H1 (cell line): ENCODE data around the gene ADCY9. TPM values are rescaled to one million over a fixed set of nuclear protein-coding genes. Genes with fewer than 3 reads are reported as not detected.

Source experiments
- CTCF ChIA-PET: fragments of 300-600 bp; sonication (Branson Sonifier 250); formaldehyde crosslinking; loops from one replicate; lab custom pipeline; 2021; ENCODE audit not compliant: partially characterized antibody; lab: Charles Lee
- POLR2A ChIA-PET: fragments of 300-600 bp; sonication (Branson Sonifier 250); formaldehyde crosslinking; loops from one replicate; lab custom pipeline; 2021; ENCODE audit warnings: inconsistent platforms; ENCODE audit not compliant: partially characterized antibody; lab: Charles Lee
- DNase-seq, 2 experiments: peaks; one replicate each; pipeline versions ENCODE4 v3.0.0 to v3.0.0-alpha.2; 2010 to 2022; ENCODE audit warnings: low spot score in 2 of 2, low read depth in 1 of 2, mixed read lengths in 1 of 2
- FAIRE-seq: peaks from 2 replicates; lab custom pipeline; 2011; peaks lifted over from hg19 to GRCh38; lab: Jason Lieb, UNC
- H2AFZ ChIP-seq: 2 replicates; pipeline ENCODE4 v1.8.1; 2012; ENCODE audit warnings: low read length, inconsistent platforms
- H2AK5ac ChIP-seq: 2 replicates; pipeline ENCODE4 v1.6.1; 2013; ENCODE audit warnings: low read depth, low read length
- H2BK120ac ChIP-seq: replicated peaks from 2 replicates; pipeline ENCODE3; 2013; ENCODE audit warnings: low read depth, low read length, inconsistent platforms
- H2BK12ac ChIP-seq: 2 replicates; pipeline ENCODE4 v1.6.1; 2013; ENCODE audit warnings: low read depth, low read length
- H2BK15ac ChIP-seq: 2 replicates; pipeline ENCODE4 v1.6.1; 2013; ENCODE audit warnings: low read length
- H2BK20ac ChIP-seq: 2 replicates; pipeline ENCODE4 v1.6.1; 2013; ENCODE audit warnings: low read length
- H2BK5ac ChIP-seq: 2 replicates; pipeline ENCODE4 v1.6.1; 2013; ENCODE audit warnings: low read depth, low read length
- H3K14ac ChIP-seq: 2 replicates; pipeline ENCODE4 v1.6.1; 2013; ENCODE audit warnings: inconsistent platforms; ENCODE audit not compliant: insufficient read length
- H3K18ac ChIP-seq: 2 replicates; pipeline ENCODE4 v1.6.1; 2013; ENCODE audit warnings: low read length; ENCODE audit errors: extremely low read depth
- H3K23ac ChIP-seq: 2 replicates; pipeline ENCODE4 v1.6.1; 2013; ENCODE audit warnings: inconsistent platforms; ENCODE audit not compliant: insufficient read length
- H3K23me2 ChIP-seq: 2 replicates; pipeline ENCODE4 v1.6.1; 2013; ENCODE audit warnings: low read depth, low read length
- H3K27ac ChIP-seq: 2 replicates; pipeline ENCODE4 v1.6.1; 2011; ENCODE audit warnings: low read depth, low read length, inconsistent platforms
- H3K27me3 ChIP-seq, 4 experiments: replicated peaks in 1 of 4; 1 replicate in 1 of 4; 2 replicates in 3 of 4; pipeline versions ENCODE4 v1.6.1 to v1.8.1; 2011 to 2013; ENCODE audit warnings: low read length in 3 of 4, mild to moderate bottlenecking in 3 of 4, inconsistent platforms in 2 of 4, mixed read lengths in 2 of 4, moderate library complexity in 1 of 4; ENCODE audit not compliant: control insufficient read depth in 3 of 4, insufficient read depth in 3 of 4; ENCODE audit errors: extremely low read depth in 1 of 4
- H3K36me3 ChIP-seq, 4 experiments: 2 replicates each; pipeline versions ENCODE4 v1.6.1 to v1.8.1; 2011 to 2013; ENCODE audit warnings: mild to moderate bottlenecking in 4 of 4, low read length in 3 of 4, moderate library complexity in 2 of 4, control low read depth in 1 of 4, inconsistent platforms in 1 of 4; ENCODE audit not compliant: insufficient read depth in 4 of 4, control insufficient read depth in 2 of 4
- H3K4ac ChIP-seq: replicated peaks from 2 replicates; pipeline ENCODE3; 2013; ENCODE audit warnings: low read length, low read depth, mixed read lengths, inconsistent platforms; ENCODE audit not compliant: insufficient read length
- H3K4me1 ChIP-seq, 4 experiments: replicated peaks in 1 of 4; 1 replicate in 1 of 4; 2 replicates in 3 of 4; pipeline versions ENCODE4 v1.6.1 to v1.8.1; 2011 to 2013; ENCODE audit warnings: low read length in 3 of 4, inconsistent platforms in 2 of 4, mixed read lengths in 1 of 4; ENCODE audit not compliant: insufficient read depth in 4 of 4, control insufficient read depth in 3 of 4
- H3K4me2 ChIP-seq, 2 experiments: 2 replicates each; pipeline versions ENCODE4 v1.6.1 to v1.8.1; 2011 to 2013; ENCODE audit warnings: low read depth in 2 of 2, low read length in 2 of 2, control low read depth in 1 of 2, inconsistent platforms in 1 of 2, mild to moderate bottlenecking in 1 of 2; ENCODE audit not compliant: insufficient read depth in 1 of 2
- H3K4me3 ChIP-seq, 4 experiments: fragments of 200-600, 300-600 bp in 1 of 4; sonication (generic), shearing (Covaris generic), sonication (Bioruptor Twin) in 1 of 4; 2 replicates each; pipeline versions ENCODE4 v1.5.1 to v1.8.1; 2011 to 2016; ENCODE audit warnings: low read length in 4 of 4, low read depth in 3 of 4, control low read depth in 2 of 4, inconsistent platforms in 2 of 4, mild to moderate bottlenecking in 2 of 4, mixed read lengths in 1 of 4, moderate library complexity in 1 of 4; ENCODE audit not compliant: insufficient read depth in 2 of 4; ENCODE audit errors: extremely low read depth in 1 of 4
- H3K56ac ChIP-seq: replicated peaks from 2 replicates; pipeline ENCODE3; 2013; ENCODE audit warnings: low read depth, mild to moderate bottlenecking, mixed read lengths, low read length, inconsistent platforms; ENCODE audit not compliant: insufficient read length
- H3K79me1 ChIP-seq: 2 replicates; pipeline ENCODE4 v1.6.1; 2013; ENCODE audit warnings: low read depth, low read length, control low read depth
- H3K79me2 ChIP-seq, 2 experiments: 2 replicates each; pipeline versions ENCODE4 v1.6.1 to v1.8.1; 2012 to 2013; ENCODE audit warnings: low read length in 2 of 2, mild to moderate bottlenecking in 2 of 2, inconsistent platforms in 1 of 2; ENCODE audit not compliant: insufficient read depth in 2 of 2, control insufficient read depth in 1 of 2
- H3K9ac ChIP-seq, 4 experiments: replicated peaks in 1 of 4; 1 replicate in 1 of 4; 2 replicates in 3 of 4; pipeline versions ENCODE4 v1.6.1 to v1.8.1; 2011 to 2013; ENCODE audit warnings: low read depth in 3 of 4, low read length in 3 of 4, control low read depth in 2 of 4, mild to moderate bottlenecking in 2 of 4, moderate library complexity in 2 of 4, inconsistent platforms in 1 of 4; ENCODE audit errors: extremely low read depth in 1 of 4
- H3K9me3 ChIP-seq, 2 experiments: 2 replicates each; pipeline versions ENCODE4 v1.6.1 to v1.8.1; 2012 to 2013; ENCODE audit warnings: mild to moderate bottlenecking in 2 of 2, moderate library complexity in 2 of 2, control low read depth in 1 of 2, inconsistent platforms in 1 of 2, low read depth in 1 of 2, low read length in 1 of 2, mixed read lengths in 1 of 2; ENCODE audit not compliant: insufficient read depth in 2 of 2
- H4K20me1 ChIP-seq, 2 experiments: replicated peaks in 1 of 2; 2 replicates each; pipeline versions ENCODE3 to v1.8.1; 2011 to 2013; ENCODE audit warnings: inconsistent platforms in 2 of 2, low read length in 2 of 2, mild to moderate bottlenecking in 1 of 2; ENCODE audit not compliant: insufficient read depth in 2 of 2, control insufficient read depth in 1 of 2
- H4K5ac ChIP-seq: 2 replicates; pipeline ENCODE4 v1.6.1; 2013; ENCODE audit warnings: low read length, low read depth, mixed read lengths, inconsistent platforms; ENCODE audit not compliant: insufficient read length
- H4K8ac ChIP-seq: 2 replicates; pipeline ENCODE4 v1.8.0; 2013; ENCODE audit warnings: mild to moderate bottlenecking, moderate library complexity, low read length, inconsistent platforms; ENCODE audit not compliant: insufficient read depth; ENCODE audit errors: extremely low read depth
- H4K91ac ChIP-seq: replicated peaks from 2 replicates; pipeline ENCODE3; 2013; ENCODE audit warnings: low read length, mixed read lengths, inconsistent platforms; ENCODE audit not compliant: insufficient read length
- CHD2 ChIP-seq: IDR thresholded peaks from 2 replicates; pipeline ENCODE4 v1.6.1; 2012; ENCODE audit warnings: low read length, improper control_type of control experiment
- FOSL1 ChIP-seq: IDR thresholded peaks from 2 replicates; pipeline ENCODE4 v1.6.1; 2011; ENCODE audit warnings: mild to moderate bottlenecking, low read depth, low read length, moderate library complexity; ENCODE audit not compliant: insufficient read depth
- HDAC6 ChIP-seq: IDR thresholded peaks from one replicate; pipeline ENCODE4 v1.7.1; 2012; ENCODE audit warnings: low read depth, mild to moderate bottlenecking, inconsistent platforms, low read length, moderate library complexity
- JUN ChIP-seq: IDR thresholded peaks from 2 replicates; pipeline ENCODE4 v1.6.1; 2011; ENCODE audit warnings: low read depth, mild to moderate bottlenecking, improper control_type of control experiment, low read length
- MAFK ChIP-seq: IDR thresholded peaks from 2 replicates; pipeline ENCODE4 v1.6.1; 2012; ENCODE audit warnings: low read depth, mild to moderate bottlenecking, improper control_type of control experiment, low read length
- NRF1 ChIP-seq: IDR thresholded peaks from 2 replicates; pipeline ENCODE4 v1.6.1; 2011; ENCODE audit warnings: mild to moderate bottlenecking, low read depth, low read length, improper control_type of control experiment
- PHF8 ChIP-seq: fragments of 200-600 bp; sonication (generic); conservative IDR thresholded peaks from 2 replicates; pipeline ENCODE4 v1.7.1; 2012; ENCODE audit warnings: low read depth, mild to moderate bottlenecking, inconsistent platforms, low read length, moderate library complexity
- RBBP5 ChIP-seq: IDR thresholded peaks from 2 replicates; pipeline ENCODE4 v1.7.1; 2012; ENCODE audit warnings: low read depth, mild to moderate bottlenecking, inconsistent platforms, low read length, moderate library complexity, borderline replicate concordance
- SIN3A ChIP-seq, 2 experiments: IDR thresholded peaks in 1 of 2; conservative IDR thresholded peaks in 1 of 2; 2 replicates each; pipeline ENCODE4 v1.6.1; 2011 to 2012; ENCODE audit warnings: low read length in 2 of 2, improper control_type of control experiment in 1 of 2, low read depth in 1 of 2, mild to moderate bottlenecking in 1 of 2
- SIX5 ChIP-seq: IDR thresholded peaks from 2 replicates; pipeline ENCODE4 v1.6.1; 2011; ENCODE audit warnings: mild to moderate bottlenecking, low read depth, low read length
- SP2 ChIP-seq: IDR thresholded peaks from 2 replicates; pipeline ENCODE4 v1.6.1; 2012; ENCODE audit warnings: mild to moderate bottlenecking, low read length, inconsistent platforms
- SUZ12 ChIP-seq: fragments of 200-600 bp; sonication (generic); IDR thresholded peaks from 2 replicates; pipeline ENCODE4 v1.6.1; 2012; ENCODE audit warnings: mild to moderate bottlenecking, inconsistent platforms, low read length, moderate library complexity, mixed read lengths
- ZNF274 ChIP-seq: IDR thresholded peaks from 2 replicates; pipeline ENCODE4 v1.7.0; 2012; ENCODE audit warnings: low read length, borderline replicate concordance; ENCODE audit errors: extremely low read depth
- WGBS, 2 experiments: shearing (Covaris generic) in 1 of 2; methylation state at CpG; one replicate each; pipeline versions ENCODE4 v1.1.6 to v1.1.7; 2013 to 2015; ENCODE audit warnings: low lambda C conversion rate in 2 of 2, mixed read lengths in 2 of 2, inconsistent platforms in 1 of 2, low coverage in 1 of 2, missing lambda C conversion rate in 1 of 2; ENCODE audit not compliant: insufficient replicate concordance in 2 of 2, insufficient coverage in 1 of 2, insufficient read length in 1 of 2; ENCODE audit errors: extremely low coverage in 1 of 2, missing lambda C conversion rate in 1 of 2; 5-methylcytosine and 5-hydroxymethylcytosine counted together
- polyA plus RNA-seq, 7 experiments: library from polyadenylated mRNA; depleted of rRNA in 3 of 7; stranded (reverse) in 5 of 7; unstranded in 2 of 7; fragments of >200 nt in 5 of 7; fragments of 200-250 nt in 2 of 7; gene quantifications; 1 replicate in 5 of 7; 2 replicates in 1 of 7; 4 replicates in 1 of 7; pipeline versions ENCODE4 v1.2.1 to v1.2.3, GENCODE V29; 2011 to 2013; ENCODE audit warnings: missing spikeins in 2 of 7, mixed read lengths in 2 of 7
- total RNA-seq: library from RNA; stranded (reverse); fragmentation: NEBNext Ultra II Directional; extraction: Animal tissue kit (Norgen Biotek cat#: 25700); gene quantifications from 2 replicates; pipeline ENCODE4 v1.2.1, GENCODE V29; 2021

The ADCY9 gene
- total and polyA plus RNA-seq, 2 of the 8 experiments (the other 6 are each of a cell fraction or from before 2014, with no cell fraction given) = 5.4 to 13.1 TPM

DNA sequence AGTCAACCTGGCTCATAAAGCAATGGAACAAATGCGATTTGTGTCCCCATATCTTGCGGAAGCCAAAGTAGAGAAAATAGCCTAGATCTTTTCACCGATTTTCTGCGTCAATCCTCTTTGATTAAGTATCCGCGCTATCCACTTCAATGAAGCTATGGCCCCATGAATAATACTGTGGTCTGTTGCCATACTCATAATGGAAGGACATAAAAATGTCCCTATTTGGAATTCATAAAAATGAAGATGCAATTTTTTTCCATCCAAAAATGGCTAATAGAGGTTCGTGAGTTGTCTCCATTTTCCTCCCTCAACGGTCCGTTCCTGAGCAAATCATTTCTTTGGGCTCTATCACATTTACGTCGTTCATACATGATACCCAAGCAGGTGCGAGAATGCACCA lies 25.4 kb upstream of the ADCY9 start:
- Histone ChIP-seq H2BK120ac (no peak overlapping the region), H4K8ac (no peak overlapping the region), H2AFZ (no peak overlapping the region), H3K36me3 (no peaks in the 10 kb centered on the region), H3K4me2 (no peak overlapping the region), H4K91ac (no peak overlapping the region), H3K4me3 (no peak overlapping the region), H3K27me3 (no peaks in the 10 kb centered on the region; a peak in 1 of 7 replicates), H3K9me3 (0 out of 4 replicates have a peak, but pooled peaks cover 0 to 4% of the 10 kb centered on the region in 2 experiments), H4K20me1 (no peaks in the 10 kb centered on the region), H4K5ac (no peak overlapping the region), H3K4ac (no peak overlapping the region), H3K56ac (no peak overlapping the region), H3K4me1 (no peaks in the 10 kb centered on the region), H2BK5ac (no peak overlapping the region), H3K18ac (no peak overlapping the region), H2BK15ac (no peak overlapping the region), H3K79me2 (no peaks in the 10 kb centered on the region), H3K23me2 (no peaks in the 10 kb centered on the region; the same call in 1 of the 2 replicates), H2AK5ac (no peak overlapping the region), H3K79me1 (no peaks in the 10 kb centered on the region), H3K23ac (no peak overlapping the region), H2BK12ac (0 out of 2 replicates have a peak overlapping the region, but pooled peaks have one; percentile 29), H3K27ac (no peak overlapping the region), H2BK20ac (no peak overlapping the region), H3K9ac (no peak overlapping the region), H3K14ac (no peak overlapping the region)
- no peak for TF ChIP-seq RBBP5
- TF ChIP-seq SIN3A (conservative IDR thresholded peaks at IDR 0.05 in 1 of 2, IDR thresholded peaks at IDR 0.05 in 1 of 2; ENCODE audit: low read depth in 1 of 2, low read length in 2 of 2) = no peak
- no peak for TF ChIP-seq SP2
- TF ChIP-seq SIX5 = no peak
- TF ChIP-seq CHD2 = no peak
- no peak for TF ChIP-seq JUN
- no peak for TF ChIP-seq FOSL1
- no peak for TF ChIP-seq SUZ12
- no peak for TF ChIP-seq ZNF274
- no peak for TF ChIP-seq NRF1
- no peak for TF ChIP-seq MAFK
- TF ChIP-seq HDAC6 = no peak
- TF ChIP-seq PHF8 = no peak
- DNase-seq = no peak
- ChIA-PET CTCF (no interaction called here), POLR2A (no interaction called here)
- FAIRE-seq = no peak
- 96% methylated on average over 12 of the region's 12 CpGs; no CpG with 5 or more reads in 1 of the 2 experiments for WGBS, 2 experiments
